HEK293 (cell line): Measurements from ENCODE around the gene DCUN1D4.

Source experiments
- CTCF ChIA-PET: fragments of 350-600 bp; formaldehyde crosslinking; extraction: SDS; loops from one replicate; lab custom pipeline; 2021; ENCODE audit warnings: antibody characterized with exemption; lab: Yijun Ruan, JAX
- POLR2A ChIA-PET: fragments of 300-600 bp; formaldehyde crosslinking; extraction: SDS; loops from one replicate; lab custom pipeline; 2020; ENCODE audit warnings: antibody characterized with exemption, inconsistent platforms; lab: Yijun Ruan, JAX
- H3K27ac ChIP-seq: fragments of 200-500 bp; sonication (Bioruptor generic); 2 replicates; pipeline ENCODE4 v1.5.1; 2014; ENCODE audit warnings: low read depth, low read length, control low read depth, inconsistent platforms; ENCODE audit errors: extremely low read depth
- H3K36me3 ChIP-seq, 2 experiments: fragments of 200-500 bp in 1 of 2; sonication (Bioruptor generic) in 1 of 2; 1 replicate in 1 of 2; 2 replicates in 1 of 2; pipeline ENCODE4 v1.5.1; 2014 to 2017; ENCODE audit warnings: inconsistent platforms in 2 of 2, low read length in 2 of 2; ENCODE audit not compliant: control insufficient read depth in 2 of 2, insufficient read depth in 1 of 2
- H3K4me1 ChIP-seq: fragments of 200-500 bp; sonication (Bioruptor generic); 2 replicates; pipeline ENCODE4 v1.5.1; 2014; ENCODE audit warnings: mild to moderate bottlenecking, low read length, inconsistent platforms; ENCODE audit not compliant: control insufficient read depth, insufficient read depth
- H3K4me3 ChIP-seq: 2 replicates; pipeline ENCODE4 v1.5.1; 2011; ENCODE audit warnings: low read depth, mild to moderate bottlenecking, control low read depth, low read length, moderate library complexity
- H3K9me3 ChIP-seq: fragments of 200-500 bp; sonication (Bioruptor generic); 2 replicates; pipeline ENCODE4 v1.5.1; 2014; ENCODE audit warnings: low read depth, low read length, inconsistent platforms; ENCODE audit not compliant: control insufficient read depth, insufficient read depth
- GLIS1 ChIP-seq: fragments of 450-650 bp; formaldehyde crosslinking; IDR thresholded peaks from 2 replicates; pipeline ENCODE4 v1.5.1; 2016; ENCODE audit warnings: missing biosample characterization, missing genetic modification characterization
- MYNN ChIP-seq: fragments of 450-650 bp; formaldehyde crosslinking; IDR thresholded peaks from 2 replicates; pipeline ENCODE4 v1.5.1; 2016; ENCODE audit warnings: missing biosample characterization, missing genetic modification characterization, borderline replicate concordance
- PRDM1 ChIP-seq: fragments of 450-650 bp; formaldehyde crosslinking; IDR thresholded peaks from 2 replicates; pipeline ENCODE4; 2016; ENCODE audit warnings: missing biosample characterization, missing genetic modification characterization
- SCRT2 ChIP-seq: fragments of 450-650 bp; formaldehyde crosslinking; IDR thresholded peaks from 2 replicates; pipeline ENCODE4 v1.5.1; 2016; ENCODE audit warnings: missing biosample characterization, missing genetic modification characterization
- ZBTB8A ChIP-seq: fragments of 450-650 bp; formaldehyde crosslinking; IDR thresholded peaks from 2 replicates; pipeline ENCODE4 v1.5.1; 2016; ENCODE audit warnings: missing biosample characterization, missing genetic modification characterization
- ZEB2 ChIP-seq: fragments of 450-650 bp; formaldehyde crosslinking; IDR thresholded peaks from 2 replicates; pipeline ENCODE4 v1.5.1; 2016; ENCODE audit warnings: missing biosample characterization, missing genetic modification characterization
- ZNF202 ChIP-seq: fragments of 450-650 bp; formaldehyde crosslinking; IDR thresholded peaks from 2 replicates; pipeline ENCODE4 v1.5.1; 2016; ENCODE audit warnings: missing biosample characterization, missing genetic modification characterization, borderline replicate concordance
- ZNF211 ChIP-seq: fragments of 450-650 bp; formaldehyde crosslinking; IDR thresholded peaks from 2 replicates; pipeline ENCODE4 v1.5.1; 2016; ENCODE audit warnings: low read depth, missing biosample characterization, missing genetic modification characterization
- ZNF24 ChIP-seq: fragments of 450-650 bp; formaldehyde crosslinking; IDR thresholded peaks from 2 replicates; pipeline ENCODE4 v1.5.1; 2016; ENCODE audit warnings: missing biosample characterization, missing genetic modification characterization
- ZNF248 ChIP-seq: fragments of 450-650 bp; formaldehyde crosslinking; IDR thresholded peaks from 2 replicates; pipeline ENCODE4 v1.5.1; 2017; ENCODE audit warnings: missing biosample characterization, missing genetic modification characterization
- ZNF274 ChIP-seq, 2 experiments: fragments of 200-500 bp in 1 of 2; fragments of 450-650 bp in 1 of 2; sonication (Bioruptor generic) in 1 of 2; formaldehyde crosslinking in 1 of 2; IDR thresholded peaks; 2 replicates each; pipeline versions ENCODE4 v1.5.1 to v1.6.1; 2014 to 2016; ENCODE audit warnings: borderline replicate concordance in 1 of 2, inconsistent platforms in 1 of 2, low read length in 1 of 2, missing biosample characterization in 1 of 2, missing genetic modification characterization in 1 of 2
- ZNF302 ChIP-seq: fragments of 450-650 bp; formaldehyde crosslinking; IDR thresholded peaks from 2 replicates; pipeline ENCODE4 v1.5.1; 2016; ENCODE audit warnings: missing biosample characterization, missing genetic modification characterization, low read depth
- ZNF391 ChIP-seq: fragments of 450-650 bp; formaldehyde crosslinking; IDR thresholded peaks from 2 replicates; pipeline ENCODE4 v1.5.1; 2016; ENCODE audit warnings: low read depth, missing biosample characterization, missing genetic modification characterization, borderline replicate concordance
- ZNF529 ChIP-seq: fragments of 450-650 bp; formaldehyde crosslinking; IDR thresholded peaks from 2 replicates; pipeline ENCODE4 v1.5.1; 2017; ENCODE audit warnings: missing genetic modification characterization, missing biosample characterization; ENCODE audit not compliant: insufficient replicate concordance
- ZNF530 ChIP-seq: fragments of 450-650 bp; formaldehyde crosslinking; IDR thresholded peaks from 2 replicates; pipeline ENCODE4 v1.5.1; 2016; ENCODE audit warnings: low read depth, missing biosample characterization, missing genetic modification characterization
- ZNF677 ChIP-seq: fragments of 450-650 bp; IDR thresholded peaks from 2 replicates; pipeline ENCODE4 v1.5.0; 2018; ENCODE audit warnings: missing biosample characterization, mild to moderate bottlenecking, missing genetic modification characterization, moderate library complexity
- ZNF707 ChIP-seq: fragments of 450-650 bp; formaldehyde crosslinking; IDR thresholded peaks from 2 replicates; pipeline ENCODE4 v1.5.1; 2016; ENCODE audit warnings: missing biosample characterization, missing genetic modification characterization
- ZNF768 ChIP-seq: fragments of 450-650 bp; formaldehyde crosslinking; IDR thresholded peaks from 2 replicates; pipeline ENCODE4 v1.5.1; 2018; ENCODE audit warnings: missing biosample characterization, mild to moderate bottlenecking, missing genetic modification characterization
- TF ChIP-seq, protein P1 (sequence below): fragments of 450-650 bp; formaldehyde crosslinking; IDR thresholded peaks from 2 replicates; pipeline ENCODE4 v1.5.1; 2016; ENCODE audit warnings: missing biosample characterization, missing genetic modification characterization
- TF ChIP-seq, protein P2 (sequence below): IDR thresholded peaks from 2 replicates; pipeline ENCODE4 v1.6.1; 2011; ENCODE audit warnings: mild to moderate bottlenecking, low read depth, low read length, borderline replicate concordance
- TF ChIP-seq, protein P3 (sequence below): fragments of 450-650 bp; formaldehyde crosslinking; IDR thresholded peaks from 2 replicates; pipeline ENCODE4 v1.5.1; 2017; ENCODE audit warnings: missing biosample characterization, missing genetic modification characterization
- TF ChIP-seq, protein P4 (sequence below): fragments of 450-650 bp; formaldehyde crosslinking; IDR thresholded peaks from 2 replicates; pipeline ENCODE4; 2016; ENCODE audit warnings: missing biosample characterization, missing genetic modification characterization
- TF ChIP-seq, protein P5 (sequence below): fragments of 450-650 bp; formaldehyde crosslinking; IDR thresholded peaks from 2 replicates; pipeline ENCODE4 v1.5.1; 2016; ENCODE audit warnings: missing biosample characterization, missing genetic modification characterization
- TF ChIP-seq, protein P6 (sequence below): fragments of 450-650 bp; formaldehyde crosslinking; IDR thresholded peaks from 2 replicates; pipeline ENCODE4 v1.5.1; 2016; ENCODE audit warnings: missing biosample characterization, missing genetic modification characterization
- TF ChIP-seq, protein P7 (sequence below): fragments of 450-650 bp; formaldehyde crosslinking; IDR thresholded peaks from 2 replicates; pipeline ENCODE4 v1.5.1; 2017; ENCODE audit warnings: missing biosample characterization, missing genetic modification characterization

The DCUN1D4 gene

DNA sequence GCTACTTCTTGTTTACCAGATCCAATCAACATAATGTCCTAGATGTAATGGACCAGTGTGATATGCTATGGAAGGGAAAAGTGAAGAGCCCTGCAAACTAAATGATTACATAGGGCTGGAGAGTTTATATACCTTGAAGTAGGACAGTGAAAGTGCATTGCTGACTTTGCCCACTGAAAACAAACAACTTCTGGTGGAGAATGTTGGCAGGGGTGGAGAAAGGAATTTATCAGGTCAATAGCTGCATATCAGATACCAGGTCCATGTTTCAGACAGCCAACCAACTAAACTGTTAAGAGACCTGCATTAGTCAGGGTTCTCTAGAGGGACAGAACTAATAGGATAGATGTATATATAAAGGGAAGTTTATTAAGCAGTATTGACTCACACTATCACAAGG is 82.4 kb downstream of the DCUN1D4 start:
- CTCF ChIA-PET, result no interaction called here
- H3K9me3 ChIP-seq, result no peaks in the 10 kb centered on the region
- H3K36me3 ChIP-seq, result no peaks in the 10 kb centered on the region
- no peak overlapping the region for H3K4me3 ChIP-seq
- TF ChIP-seq ZBTB8A (tag by site-specific recombination), result no peak
- TF ChIP-seq ZNF202 (tag by site-specific recombination), result no peak
- TF ChIP-seq, protein P1, sequence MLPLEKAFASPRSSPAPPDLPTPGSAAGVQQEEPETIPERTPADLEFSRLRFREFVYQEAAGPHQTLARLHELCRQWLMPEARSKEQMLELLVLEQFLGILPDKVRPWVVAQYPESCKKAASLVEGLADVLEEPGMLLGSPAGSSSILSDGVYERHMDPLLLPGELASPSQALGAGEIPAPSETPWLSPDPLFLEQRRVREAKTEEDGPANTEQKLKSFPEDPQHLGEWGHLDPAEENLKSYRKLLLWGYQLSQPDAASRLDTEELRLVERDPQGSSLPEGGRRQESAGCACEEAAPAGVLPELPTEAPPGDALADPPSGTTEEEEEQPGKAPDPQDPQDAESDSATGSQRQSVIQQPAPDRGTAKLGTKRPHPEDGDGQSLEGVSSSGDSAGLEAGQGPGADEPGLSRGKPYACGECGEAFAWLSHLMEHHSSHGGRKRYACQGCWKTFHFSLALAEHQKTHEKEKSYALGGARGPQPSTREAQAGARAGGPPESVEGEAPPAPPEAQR (tag by site-specific recombination), result no peak
- no peak for TF ChIP-seq ZNF391 (tag by site-specific recombination)
- TF ChIP-seq ZNF302, result no peak
- no peak for TF ChIP-seq ZNF248 (tag by site-specific recombination)
- TF ChIP-seq MYNN (tag by site-specific recombination), result no peak
- TF ChIP-seq, protein P2, sequence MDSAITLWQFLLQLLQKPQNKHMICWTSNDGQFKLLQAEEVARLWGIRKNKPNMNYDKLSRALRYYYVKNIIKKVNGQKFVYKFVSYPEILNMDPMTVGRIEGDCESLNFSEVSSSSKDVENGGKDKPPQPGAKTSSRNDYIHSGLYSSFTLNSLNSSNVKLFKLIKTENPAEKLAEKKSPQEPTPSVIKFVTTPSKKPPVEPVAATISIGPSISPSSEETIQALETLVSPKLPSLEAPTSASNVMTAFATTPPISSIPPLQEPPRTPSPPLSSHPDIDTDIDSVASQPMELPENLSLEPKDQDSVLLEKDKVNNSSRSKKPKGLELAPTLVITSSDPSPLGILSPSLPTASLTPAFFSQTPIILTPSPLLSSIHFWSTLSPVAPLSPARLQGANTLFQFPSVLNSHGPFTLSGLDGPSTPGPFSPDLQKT, result no peak
- TF ChIP-seq, protein P3, sequence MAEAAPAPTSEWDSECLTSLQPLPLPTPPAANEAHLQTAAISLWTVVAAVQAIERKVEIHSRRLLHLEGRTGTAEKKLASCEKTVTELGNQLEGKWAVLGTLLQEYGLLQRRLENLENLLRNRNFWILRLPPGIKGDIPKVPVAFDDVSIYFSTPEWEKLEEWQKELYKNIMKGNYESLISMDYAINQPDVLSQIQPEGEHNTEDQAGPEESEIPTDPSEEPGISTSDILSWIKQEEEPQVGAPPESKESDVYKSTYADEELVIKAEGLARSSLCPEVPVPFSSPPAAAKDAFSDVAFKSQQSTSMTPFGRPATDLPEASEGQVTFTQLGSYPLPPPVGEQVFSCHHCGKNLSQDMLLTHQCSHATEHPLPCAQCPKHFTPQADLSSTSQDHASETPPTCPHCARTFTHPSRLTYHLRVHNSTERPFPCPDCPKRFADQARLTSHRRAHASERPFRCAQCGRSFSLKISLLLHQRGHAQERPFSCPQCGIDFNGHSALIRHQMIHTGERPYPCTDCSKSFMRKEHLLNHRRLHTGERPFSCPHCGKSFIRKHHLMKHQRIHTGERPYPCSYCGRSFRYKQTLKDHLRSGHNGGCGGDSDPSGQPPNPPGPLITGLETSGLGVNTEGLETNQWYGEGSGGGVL (tag by site-specific recombination), result no peak
- TF ChIP-seq ZNF530, result no peak
- no peak for TF ChIP-seq ZNF707 (tag by site-specific recombination)
- no peak for TF ChIP-seq GLIS1
- H3K4me1 ChIP-seq, result no peaks in the 10 kb centered on the region
- H3K27ac ChIP-seq, result no peak overlapping the region
- POLR2A ChIA-PET, result no interaction called here

DNA sequence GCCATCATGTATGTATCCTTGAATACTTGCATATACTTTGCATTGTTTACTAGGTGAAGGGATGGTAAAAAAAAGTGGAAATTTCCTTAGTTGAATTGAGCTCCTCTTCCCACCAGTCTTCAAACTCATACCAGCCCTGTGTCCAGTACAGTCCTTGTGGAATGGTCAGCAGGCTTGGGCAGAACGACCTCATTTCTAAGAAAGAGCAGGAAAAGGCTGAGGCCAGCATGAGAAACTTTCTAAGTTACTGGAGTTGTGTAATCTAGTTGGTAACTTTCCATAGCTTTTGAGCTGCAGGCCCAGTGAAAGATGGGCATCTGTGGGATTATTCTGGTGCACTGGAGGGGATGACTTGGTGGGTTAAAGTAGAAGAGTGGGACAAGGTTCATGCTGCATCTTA is 87.6 kb downstream of the DCUN1D4 start:
- H3K27ac ChIP-seq, result no peak overlapping the region
- ChIA-PET CTCF (interaction anchor here (1.3 to 1.5 kb wide), 2 partner anchors 24 to 35 kb away, joined by 3 to 6 read pairs; no protein-coding TSS in a partner anchor), POLR2A (no interaction called here)
- H3K4me1 ChIP-seq, result no peaks in the 10 kb centered on the region
- no peaks in the 10 kb centered on the region for H3K36me3 ChIP-seq
- TF ChIP-seq, protein P4, sequence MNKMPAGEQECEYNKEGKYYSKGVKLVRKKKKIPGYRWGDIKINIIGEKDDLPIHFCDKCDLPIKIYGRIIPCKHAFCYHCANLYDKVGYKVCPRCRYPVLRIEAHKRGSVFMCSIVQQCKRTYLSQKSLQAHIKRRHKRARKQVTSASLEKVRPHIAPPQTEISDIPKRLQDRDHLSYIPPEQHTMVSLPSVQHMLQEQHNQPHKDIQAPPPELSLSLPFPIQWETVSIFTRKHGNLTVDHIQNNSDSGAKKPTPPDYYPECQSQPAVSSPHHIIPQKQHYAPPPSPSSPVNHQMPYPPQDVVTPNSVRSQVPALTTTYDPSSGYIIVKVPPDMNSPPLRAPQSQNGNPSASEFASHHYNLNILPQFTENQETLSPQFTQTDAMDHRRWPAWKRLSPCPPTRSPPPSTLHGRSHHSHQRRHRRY (tag by site-specific recombination), result no peak
- TF ChIP-seq SCRT2 (tag by site-specific recombination) (no peak), ZNF211 (tag by site-specific recombination) (no peak), ZEB2 (tag by site-specific recombination) (no peak), PRDM1 (no peak), ZNF274 (IDR thresholded peaks at IDR 0.05; ENCODE audit: low read length) (no peak), ZNF274 (tag by site-specific recombination; IDR thresholded peaks at IDR 0.05; ENCODE audit: borderline replicate concordance) (no peak), ZNF529 (no peak), ZNF768 (tag by site-specific recombination) (no peak), ZNF24 (no peak), ZNF677 (tag by site-specific recombination) (no peak)
- TF ChIP-seq, protein P5, sequence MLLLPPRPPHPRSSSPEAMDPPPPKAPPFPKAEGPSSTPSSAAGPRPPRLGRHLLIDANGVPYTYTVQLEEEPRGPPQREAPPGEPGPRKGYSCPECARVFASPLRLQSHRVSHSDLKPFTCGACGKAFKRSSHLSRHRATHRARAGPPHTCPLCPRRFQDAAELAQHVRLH, result no peak
- TF ChIP-seq, protein P6, sequence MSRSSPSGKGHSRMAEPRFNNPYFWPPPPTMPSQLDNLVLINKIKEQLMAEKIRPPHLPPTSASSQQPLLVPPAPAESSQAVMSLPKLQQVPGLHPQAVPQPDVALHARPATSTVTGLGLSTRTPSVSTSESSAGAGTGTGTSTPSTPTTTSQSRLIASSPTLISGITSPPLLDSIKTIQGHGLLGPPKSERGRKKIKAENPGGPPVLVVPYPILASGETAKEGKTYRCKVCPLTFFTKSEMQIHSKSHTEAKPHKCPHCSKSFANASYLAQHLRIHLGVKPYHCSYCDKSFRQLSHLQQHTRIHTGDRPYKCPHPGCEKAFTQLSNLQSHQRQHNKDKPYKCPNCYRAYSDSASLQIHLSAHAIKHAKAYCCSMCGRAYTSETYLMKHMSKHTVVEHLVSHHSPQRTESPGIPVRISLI (tag by site-specific recombination), result no peak
- TF ChIP-seq, protein P7, sequence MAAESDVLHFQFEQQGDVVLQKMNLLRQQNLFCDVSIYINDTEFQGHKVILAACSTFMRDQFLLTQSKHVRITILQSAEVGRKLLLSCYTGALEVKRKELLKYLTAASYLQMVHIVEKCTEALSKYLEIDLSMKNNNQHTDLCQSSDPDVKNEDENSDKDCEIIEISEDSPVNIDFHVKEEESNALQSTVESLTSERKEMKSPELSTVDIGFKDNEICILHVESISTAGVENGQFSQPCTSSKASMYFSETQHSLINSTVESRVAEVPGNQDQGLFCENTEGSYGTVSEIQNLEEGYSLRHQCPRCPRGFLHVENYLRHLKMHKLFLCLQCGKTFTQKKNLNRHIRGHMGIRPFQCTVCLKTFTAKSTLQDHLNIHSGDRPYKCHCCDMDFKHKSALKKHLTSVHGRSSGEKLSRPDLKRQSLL (tag by site-specific recombination), result no peak
- TF ChIP-seq, all 188 proteins: peak for 0
- no peaks in the 10 kb centered on the region for H3K9me3 ChIP-seq
- no peak overlapping the region for H3K4me3 ChIP-seq
